ENCODE data around the gene SHLD1.
A peak's percentile ranks its signal among the peaks of the same experiment; 100 is the strongest.
"Not testable (repeated sequence)": the region's sequence is repeated elsewhere in the genome, so short reads cannot be mapped to it uniquely, and the experiment has no call there.

SHLD1 gene, protein sequence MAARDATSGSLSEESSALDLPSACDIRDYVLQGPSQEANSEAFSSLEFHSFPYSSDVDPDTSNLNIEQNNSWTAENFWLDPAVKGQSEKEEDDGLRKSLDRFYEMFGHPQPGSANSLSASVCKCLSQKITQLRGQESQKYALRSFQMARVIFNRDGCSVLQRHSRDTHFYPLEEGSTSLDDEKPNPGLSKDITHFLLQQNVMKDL

DNA sequence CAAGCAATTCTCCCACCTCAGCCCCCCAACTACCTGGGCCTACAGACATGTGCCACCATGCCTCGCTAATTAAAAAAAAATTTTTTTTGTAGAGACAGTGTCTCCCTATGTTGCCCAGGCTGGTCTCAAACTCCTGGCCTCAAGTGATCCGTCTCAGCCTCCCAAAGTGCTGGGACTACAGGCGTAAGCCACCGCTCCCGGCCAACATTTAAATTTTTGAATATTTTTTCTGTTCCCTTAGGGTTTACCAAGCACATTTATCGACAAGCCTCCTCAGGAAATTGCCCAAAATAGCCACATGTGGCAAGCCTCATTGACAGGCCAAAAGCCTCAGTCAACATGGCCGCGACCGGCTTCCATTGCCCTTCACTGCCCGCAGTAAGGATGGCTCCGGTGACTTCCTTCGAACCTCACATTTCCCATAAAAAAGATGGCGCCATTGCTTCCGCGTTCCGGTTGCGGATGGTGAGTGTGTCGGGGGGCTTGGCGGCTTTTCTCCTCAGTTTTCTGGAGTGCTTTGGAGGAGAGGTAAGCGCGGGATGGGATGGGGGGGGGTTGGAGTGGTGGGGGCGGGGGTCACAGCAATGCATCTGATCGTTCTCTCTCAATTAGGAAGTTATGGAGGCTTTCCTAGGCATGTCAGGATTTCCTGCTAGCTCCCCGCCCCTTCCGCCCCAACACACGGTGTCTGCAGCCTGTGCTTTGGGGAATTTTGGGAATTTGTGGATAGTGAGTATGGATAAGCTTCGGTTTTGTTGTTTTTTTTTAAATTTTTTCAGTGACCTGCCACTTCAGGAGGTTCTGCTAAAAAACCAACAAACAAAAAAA is at the start of gene SHLD1:
Gene SHLD1 (plus strand): TSS at position 450 of the 828 bp plus-strand sequence. CDS start 22,465 bp downstream, outside the sequence.
- DNase-seq (ENCODE audit: extremely low read depth, low read depth), result peak; percentile 70
- TF ChIP-seq, protein P1, sequence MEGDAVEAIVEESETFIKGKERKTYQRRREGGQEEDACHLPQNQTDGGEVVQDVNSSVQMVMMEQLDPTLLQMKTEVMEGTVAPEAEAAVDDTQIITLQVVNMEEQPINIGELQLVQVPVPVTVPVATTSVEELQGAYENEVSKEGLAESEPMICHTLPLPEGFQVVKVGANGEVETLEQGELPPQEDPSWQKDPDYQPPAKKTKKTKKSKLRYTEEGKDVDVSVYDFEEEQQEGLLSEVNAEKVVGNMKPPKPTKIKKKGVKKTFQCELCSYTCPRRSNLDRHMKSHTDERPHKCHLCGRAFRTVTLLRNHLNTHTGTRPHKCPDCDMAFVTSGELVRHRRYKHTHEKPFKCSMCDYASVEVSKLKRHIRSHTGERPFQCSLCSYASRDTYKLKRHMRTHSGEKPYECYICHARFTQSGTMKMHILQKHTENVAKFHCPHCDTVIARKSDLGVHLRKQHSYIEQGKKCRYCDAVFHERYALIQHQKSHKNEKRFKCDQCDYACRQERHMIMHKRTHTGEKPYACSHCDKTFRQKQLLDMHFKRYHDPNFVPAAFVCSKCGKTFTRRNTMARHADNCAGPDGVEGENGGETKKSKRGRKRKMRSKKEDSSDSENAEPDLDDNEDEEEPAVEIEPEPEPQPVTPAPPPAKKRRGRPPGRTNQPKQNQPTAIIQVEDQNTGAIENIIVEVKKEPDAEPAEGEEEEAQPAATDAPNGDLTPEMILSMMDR (IDR thresholded peaks at IDR 0.05; ENCODE audit: low read depth, low read length), result no peak

DNA sequence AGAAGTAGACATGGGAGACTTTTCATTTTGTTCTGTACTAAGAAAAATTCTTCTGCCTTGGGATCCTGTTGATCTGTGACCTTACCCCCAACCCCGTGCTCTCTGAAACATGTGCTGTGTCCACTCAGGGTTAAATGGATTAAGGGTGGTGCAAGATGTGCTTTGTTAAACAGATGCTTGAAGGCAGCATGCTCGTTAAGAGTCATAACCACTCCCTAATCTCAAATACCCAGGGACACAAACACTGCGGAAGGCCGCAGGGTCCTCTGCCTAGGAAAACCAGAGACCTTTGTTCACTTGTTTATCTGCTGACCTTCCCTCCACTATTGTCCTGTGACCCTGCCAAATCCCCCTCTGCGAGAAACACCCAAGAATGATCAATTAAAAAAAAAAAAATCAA is 47.9 kb upstream of the SHLD1 start:
- not testable (repeated sequence) for DNase-seq (ENCODE audit: extremely low read depth, low read depth)

DNA sequence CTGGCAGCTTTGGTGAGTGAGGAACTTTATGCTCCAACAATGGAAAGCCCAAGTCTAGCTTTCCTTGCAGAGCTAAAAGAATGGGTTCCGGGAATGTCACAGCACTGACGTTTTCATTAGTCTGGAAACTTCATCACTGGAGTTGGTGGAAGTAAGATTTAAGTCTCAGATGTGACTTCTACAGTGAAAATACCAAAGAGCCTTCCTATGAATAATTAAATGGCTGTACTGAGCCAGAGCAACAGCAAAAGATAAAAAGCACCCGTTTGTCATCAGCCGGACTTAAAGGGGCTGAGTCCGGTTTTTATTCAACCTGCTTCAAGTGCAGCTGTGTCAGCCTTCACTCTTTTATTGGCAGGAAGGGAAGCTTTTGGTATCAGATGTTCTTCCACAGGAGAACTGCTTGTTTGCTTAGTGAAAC is 46.5 kb upstream of the SHLD1 start:
- no peak for DNase-seq (ENCODE audit: extremely low read depth, low read depth)
- TF ChIP-seq, protein P1 (IDR thresholded peaks at IDR 0.05; ENCODE audit: low read depth, low read length), result no peak

DNA sequence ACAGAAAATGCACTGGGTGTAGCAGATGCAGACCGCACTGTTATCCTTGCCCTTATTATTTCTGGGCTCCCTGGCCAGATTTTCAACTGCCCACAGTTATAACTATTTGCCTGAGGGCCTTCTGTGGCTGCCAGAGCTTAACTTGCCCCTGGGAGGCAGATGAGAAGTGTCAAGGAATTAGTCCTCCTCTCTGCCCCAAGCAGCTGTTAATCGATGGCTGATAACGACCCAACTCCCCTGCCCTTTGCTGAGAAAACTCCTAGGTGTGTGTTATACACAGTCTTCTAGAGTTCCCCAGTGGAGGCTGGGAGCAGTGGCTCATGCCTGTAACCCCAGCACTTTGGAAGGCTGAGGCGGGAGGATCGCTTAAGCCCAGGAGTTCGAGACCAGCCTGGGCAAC is 44.4 kb upstream of the SHLD1 start:
- TF ChIP-seq, protein P1 (IDR thresholded peaks at IDR 0.05; ENCODE audit: low read depth, low read length), result no peak
- no peak for DNase-seq (ENCODE audit: extremely low read depth, low read depth)

DNA sequence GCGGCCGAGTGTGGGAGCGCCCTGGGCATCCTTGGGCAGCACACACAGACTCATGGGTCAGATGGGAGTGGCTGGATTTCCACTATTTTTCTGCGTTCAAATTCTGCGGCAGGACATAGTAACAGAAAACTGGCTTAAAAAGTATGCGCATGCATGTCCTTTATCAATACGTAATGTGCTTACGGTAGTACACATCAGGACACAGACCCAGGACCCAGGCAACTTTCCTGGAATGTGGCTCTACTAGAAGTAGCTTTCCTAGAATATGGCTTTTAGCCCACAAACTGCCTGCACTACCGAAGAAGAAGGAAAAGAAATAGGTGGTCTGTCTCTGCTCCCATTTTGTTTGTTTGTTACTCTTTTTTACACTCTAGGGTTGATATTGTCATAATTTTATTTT is 43.4 kb upstream of the SHLD1 start:
- TF ChIP-seq, protein P1 (IDR thresholded peaks at IDR 0.05; ENCODE audit: low read depth, low read length), result no peak

DNA sequence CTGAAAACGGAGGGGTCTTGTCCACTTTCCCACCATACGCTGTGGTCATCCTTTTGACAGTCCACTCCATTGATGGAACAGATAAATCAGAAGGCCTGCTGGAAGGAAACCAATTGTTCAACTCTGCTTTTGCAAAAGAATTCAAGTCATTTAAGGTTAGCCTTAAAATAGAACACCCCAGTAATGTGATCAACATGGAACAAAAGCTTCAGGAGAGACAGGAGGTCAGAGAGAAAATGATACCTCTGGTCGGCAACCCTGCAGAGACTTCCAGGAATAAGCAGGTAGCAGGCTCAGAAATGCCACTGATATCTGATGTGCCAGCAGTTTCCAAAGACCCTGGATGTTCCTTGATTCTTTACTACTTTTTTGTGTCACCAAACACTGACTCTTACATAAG is 39.6 kb upstream of the SHLD1 start:
- TF ChIP-seq, protein P1 (IDR thresholded peaks at IDR 0.05; ENCODE audit: low read depth, low read length), result no peak
- no peak for DNase-seq (ENCODE audit: extremely low read depth, low read depth)

More for the DNA sequence above, 43.4 kb upstream of the SHLD1 start:
- no peak for DNase-seq (ENCODE audit: extremely low read depth, low read depth)

DNA sequence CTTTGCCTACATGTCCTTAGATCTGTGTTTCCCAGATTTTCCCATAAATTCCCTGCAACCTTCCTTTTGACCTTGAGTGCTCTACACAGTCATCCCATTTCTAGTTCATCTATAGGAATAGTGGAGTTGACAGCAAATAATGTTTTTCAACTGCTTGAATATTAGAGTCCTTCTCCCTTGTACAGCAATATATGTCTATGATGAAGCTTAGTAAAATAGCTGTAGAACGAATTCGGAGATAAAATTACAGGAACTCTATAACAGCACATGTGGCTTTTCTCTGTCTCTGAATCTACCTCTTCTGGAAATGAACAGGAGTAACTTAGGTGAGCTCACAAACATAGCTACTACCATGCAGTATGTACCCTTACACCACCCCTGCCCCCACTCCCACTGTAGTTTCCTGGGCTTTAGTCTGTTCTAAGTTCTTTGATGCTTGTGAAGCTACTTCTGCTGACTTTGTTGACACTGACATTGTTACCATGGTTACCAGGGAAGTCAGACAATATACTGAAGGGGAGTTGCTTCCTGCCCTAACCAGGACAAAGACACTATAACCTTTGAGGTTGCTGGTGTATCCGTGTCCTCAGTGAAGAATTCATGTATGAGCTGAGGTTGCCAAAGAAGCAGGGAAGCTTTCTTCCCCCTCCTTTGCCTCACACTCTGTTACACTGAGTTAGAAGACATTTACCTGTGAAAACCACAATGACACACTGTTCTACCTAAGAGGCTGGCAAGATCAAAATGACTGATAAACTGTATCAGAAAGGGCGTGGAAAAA is 35.8 kb upstream of the SHLD1 start:
- TF ChIP-seq, protein P1 (IDR thresholded peaks at IDR 0.05; ENCODE audit: low read depth, low read length), result no peak
- DNase-seq (ENCODE audit: extremely low read depth, low read depth), result no peak
